AG04450 (cell line): ENCODE results near the gene MUC6. TPM values are rescaled to one million over a fixed set of nuclear protein-coding genes. Genes with fewer than 3 reads are reported as not detected.

Experiments
- CTCF ChIA-PET: fragments of 300-600, 350-600 bp; formaldehyde crosslinking; extraction: SDS; loops from one replicate; lab custom pipeline; 2022; ENCODE audit warnings: antibody characterized with exemption, inconsistent platforms; lab: Charles Lee
- POLR2A ChIA-PET: fragments of 350-600 bp; formaldehyde crosslinking; extraction: SDS; loops from one replicate; lab custom pipeline; 2021; ENCODE audit warnings: antibody characterized with exemption, inconsistent platforms; lab: Yijun Ruan, JAX
- DNase-seq: peaks from one replicate; pipeline ENCODE4 v3.0.0-alpha.2; 2011; ENCODE audit warnings: low read depth, low spot score
- H3K27ac ChIP-seq: one replicate; pipeline ENCODE4 v1.5.1; 2012; ENCODE audit warnings: low read depth, low read length, control low read depth
- H3K27me3 ChIP-seq: one replicate; pipeline ENCODE4 v1.6.0; 2012; ENCODE audit warnings: low read length; ENCODE audit not compliant: control insufficient read depth, insufficient read depth
- H3K4me3 ChIP-seq: 2 replicates; pipeline ENCODE4 v1.5.1; 2011; ENCODE audit warnings: mild to moderate bottlenecking, low read depth, low read length, control low read depth
- H3K9me3 ChIP-seq: 2 replicates; pipeline ENCODE4 v1.5.1; 2012; ENCODE audit warnings: low read length; ENCODE audit not compliant: control insufficient read depth, insufficient read depth
- polyA plus RNA-seq: library from polyadenylated mRNA; depleted of rRNA; stranded (reverse); fragments of >200 nt; gene quantifications from 2 replicates; pipeline ENCODE4 v1.2.3, GENCODE V29; 2011
- TF ChIP-seq, protein P1 (sequence below): IDR thresholded peaks from 2 replicates; pipeline ENCODE4 v1.5.1; 2011; ENCODE audit warnings: low read depth, low read length, control low read depth, inconsistent platforms

Gene MUC6
- polyA plus RNA-seq, 1 experiment = not detected

DNA sequence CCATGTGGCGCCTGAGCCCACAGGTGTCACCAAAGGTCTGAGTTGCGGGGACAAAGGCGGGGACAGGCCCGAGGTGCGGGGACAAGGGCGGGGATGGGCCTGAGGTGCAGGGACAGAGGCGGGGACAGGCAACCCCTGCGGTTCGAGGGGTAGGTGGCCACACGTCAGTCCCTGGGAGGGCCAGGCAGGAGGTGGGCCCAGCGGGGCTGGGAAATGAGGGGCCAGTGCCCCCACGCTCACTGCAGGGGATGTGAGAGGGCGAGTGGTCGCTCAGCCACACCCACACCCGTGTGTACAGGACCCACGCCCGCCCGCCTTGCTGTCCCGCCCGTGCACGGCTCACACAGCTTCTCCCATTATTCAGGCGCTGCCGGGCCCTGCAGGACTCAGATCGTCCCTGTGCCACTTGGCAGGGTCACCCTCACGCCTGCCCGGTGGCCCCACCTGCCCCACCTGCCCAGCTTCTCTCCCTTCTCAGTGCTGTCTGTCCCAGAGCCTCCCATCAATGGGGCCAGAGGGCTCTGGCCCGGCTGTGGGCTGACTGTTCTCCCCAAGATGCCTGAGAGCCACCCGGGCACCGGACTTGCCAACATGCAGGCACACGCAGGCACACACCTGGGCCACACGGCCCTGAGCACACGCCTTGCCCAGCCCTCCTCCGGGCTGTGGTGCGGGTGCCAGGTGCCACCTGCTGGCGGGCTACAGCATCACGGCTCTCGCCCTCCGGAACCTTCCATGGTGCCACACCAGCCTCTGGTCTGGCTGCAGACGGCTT lies 14.2 kb upstream of the MUC6 start:
- no peak for DNase-seq
- peaks cover 31% of the 10 kb centered on the region for H3K27me3 ChIP-seq
- TF ChIP-seq, protein P1, sequence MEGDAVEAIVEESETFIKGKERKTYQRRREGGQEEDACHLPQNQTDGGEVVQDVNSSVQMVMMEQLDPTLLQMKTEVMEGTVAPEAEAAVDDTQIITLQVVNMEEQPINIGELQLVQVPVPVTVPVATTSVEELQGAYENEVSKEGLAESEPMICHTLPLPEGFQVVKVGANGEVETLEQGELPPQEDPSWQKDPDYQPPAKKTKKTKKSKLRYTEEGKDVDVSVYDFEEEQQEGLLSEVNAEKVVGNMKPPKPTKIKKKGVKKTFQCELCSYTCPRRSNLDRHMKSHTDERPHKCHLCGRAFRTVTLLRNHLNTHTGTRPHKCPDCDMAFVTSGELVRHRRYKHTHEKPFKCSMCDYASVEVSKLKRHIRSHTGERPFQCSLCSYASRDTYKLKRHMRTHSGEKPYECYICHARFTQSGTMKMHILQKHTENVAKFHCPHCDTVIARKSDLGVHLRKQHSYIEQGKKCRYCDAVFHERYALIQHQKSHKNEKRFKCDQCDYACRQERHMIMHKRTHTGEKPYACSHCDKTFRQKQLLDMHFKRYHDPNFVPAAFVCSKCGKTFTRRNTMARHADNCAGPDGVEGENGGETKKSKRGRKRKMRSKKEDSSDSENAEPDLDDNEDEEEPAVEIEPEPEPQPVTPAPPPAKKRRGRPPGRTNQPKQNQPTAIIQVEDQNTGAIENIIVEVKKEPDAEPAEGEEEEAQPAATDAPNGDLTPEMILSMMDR = peak; percentile 68
- CTCF ChIA-PET = interaction anchor here (1.4 kb wide), 1 partner anchor 10 kb away, joined by 6 read pairs; no protein-coding TSS in a partner anchor
- no peak overlapping the region for H3K27ac ChIP-seq
- no peak overlapping the region for H3K4me3 ChIP-seq
- POLR2A ChIA-PET = no interaction called here
- H3K9me3 ChIP-seq = no peaks in the 10 kb centered on the region; the same call in 1 of the 2 replicates

DNA sequence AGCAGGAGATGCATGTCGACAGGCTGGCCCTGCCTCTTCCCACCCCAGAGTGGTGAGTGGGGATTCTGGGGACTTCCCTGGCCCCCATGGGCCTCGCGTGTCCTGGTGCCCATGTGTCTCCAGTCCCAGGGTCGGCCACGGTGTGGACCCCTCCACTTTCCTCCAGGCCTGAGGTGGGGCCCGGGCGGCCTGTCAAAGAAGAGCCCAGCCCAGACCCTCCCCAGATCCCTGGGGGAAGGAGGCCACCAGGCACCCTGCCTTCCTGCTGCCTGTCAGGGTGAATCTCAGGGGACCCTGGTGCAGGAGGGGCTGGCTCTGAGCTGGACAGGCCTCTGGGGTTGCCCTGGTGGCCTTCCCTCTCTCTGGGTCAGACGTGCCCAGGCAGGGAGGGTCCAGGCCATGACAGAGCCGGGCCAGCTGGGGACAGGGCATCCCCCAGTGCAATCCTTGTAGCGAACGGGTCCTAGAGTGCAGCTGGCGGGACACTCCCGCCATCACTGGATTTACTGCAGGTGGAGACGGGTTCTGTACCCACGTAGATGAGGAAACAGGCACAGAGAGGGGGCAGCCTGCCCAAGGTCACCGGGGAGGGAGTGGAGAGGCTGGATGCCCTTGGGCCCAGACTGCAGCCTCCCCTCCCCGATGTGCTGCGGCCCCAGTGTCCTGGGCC lies 13.5 kb upstream of the MUC6 start:
- no peak overlapping the region for H3K4me3 ChIP-seq
- no peak for DNase-seq
- CTCF ChIA-PET = no interaction called here

GRCh38 chr11:1049431-1049891 lies 12.9 kb upstream of the MUC6 start:
- no peak for DNase-seq
- H3K4me3 ChIP-seq = no peak overlapping the region
- ChIA-PET CTCF (no interaction called here), POLR2A (no interaction called here)
- H3K9me3 ChIP-seq = no peaks in the 10 kb centered on the region; the same call in 1 of the 2 replicates
- H3K27me3 ChIP-seq = peaks cover 25% of the 10 kb centered on the region
- TF ChIP-seq, protein P1 = no peak
- H3K27ac ChIP-seq = no peak overlapping the region

More for the DNA sequence above, 13.5 kb upstream of the MUC6 start:
- POLR2A ChIA-PET = no interaction called here
- no peaks in the 10 kb centered on the region; the same call in 1 of the 2 replicates for H3K9me3 ChIP-seq
- TF ChIP-seq, protein P1 = no peak
- peaks cover 26% of the 10 kb centered on the region for H3K27me3 ChIP-seq
- no peak overlapping the region for H3K27ac ChIP-seq

DNA sequence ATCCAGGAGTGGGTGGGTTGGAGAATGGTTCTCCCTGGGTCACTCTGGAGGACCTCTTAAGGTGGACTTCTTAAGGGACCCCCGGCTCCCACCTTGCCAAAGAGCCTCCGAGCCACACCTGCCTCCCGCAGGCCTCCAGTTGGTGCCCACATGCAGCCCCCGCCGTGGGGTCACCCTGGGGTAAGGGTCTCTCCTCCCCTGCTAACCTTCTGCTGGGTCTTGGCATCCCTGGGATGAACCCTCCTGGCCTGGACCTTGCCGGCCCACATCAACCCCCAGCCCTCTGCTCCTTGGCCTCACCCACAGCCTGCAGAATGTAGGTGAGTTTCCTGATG lies 12.5 kb upstream of the MUC6 start:
- H3K27me3 ChIP-seq = peaks cover 23% of the 10 kb centered on the region
- no peak for DNase-seq
- ChIA-PET POLR2A (no interaction called here), CTCF (no interaction called here)
- TF ChIP-seq, protein P1 = no peak
- H3K27ac ChIP-seq = no peak overlapping the region
- no peaks in the 10 kb centered on the region; the same call in 1 of the 2 replicates for H3K9me3 ChIP-seq
- H3K4me3 ChIP-seq = no peak overlapping the region
